Thyroid gland (tissue), 4 donors: ENCODE results near the gene CYBC1. TPM values are rescaled to one million over a fixed set of nuclear protein-coding genes. Genes with fewer than 3 reads are reported as not detected.

Source experiments
- DNase-seq, 2 donors: peaks; one replicate each; pipeline ENCODE4 v3.0.0-alpha.2; 2019
- H3K27ac ChIP-seq, 3 donors: fragments of 200-600 bp; sonication (generic); 1 replicate in 2 of 3; 2 replicates in 1 of 3; pipeline ENCODE4 v1.5.1; 2016 to 2019; ENCODE audit warnings: mild to moderate bottlenecking in 1 of 3, moderate library complexity in 1 of 3
- H3K27me3 ChIP-seq: fragments of 200-600 bp; sonication (generic); one replicate; pipeline ENCODE4 v1.5.1; 2019
- H3K36me3 ChIP-seq, 2 donors: fragments of 200-600 bp; sonication (generic); one replicate each; pipeline ENCODE4 v1.5.1; 2016 to 2019
- H3K4me1 ChIP-seq, 2 donors: fragments of 200-600 bp; sonication (generic); one replicate each; pipeline ENCODE4 v1.5.1; 2017 to 2019
- H3K4me3 ChIP-seq, 3 donors: fragments of 200-600 bp; sonication (generic); replicated peaks in 1 of 3; 1 replicate in 2 of 3; 2 replicates in 1 of 3; pipeline ENCODE4 v1.5.1; 2016; ENCODE audit warnings: mild to moderate bottlenecking in 1 of 3
- H3K9me3 ChIP-seq: fragments of 200-600 bp; sonication (generic); one replicate; pipeline ENCODE4 v1.5.1; 2017
- POLR2A ChIP-seq, 2 donors: fragments of 450-650 bp; IDR thresholded peaks; one replicate each; pipeline ENCODE4 v1.6.1; 2017; ENCODE audit warnings: antibody characterized with exemption in 2 of 2, mild to moderate bottlenecking in 2 of 2, moderate library complexity in 1 of 2
- whole genome bisulfite sequencing, 2 donors: methylation state at CpG; one replicate each; pipeline ENCODE4 v1.1.5; 2017; 5-methylcytosine and 5-hydroxymethylcytosine counted together
- intact Hi-C: fragments of 100-400 bp; cut with DNase I; formaldehyde crosslinking; loops from one replicate; pipeline ENCODE4 v1.15.1; 2023
- total RNA-seq, 4 donors: library from RNA; depleted of rRNA; stranded (reverse); fragments of >200 nt; gene quantifications; one replicate each; pipeline ENCODE4 v1.2.3, GENCODE V29; 2016
- TF ChIP-seq, protein P1 (sequence below), 6 experiments: fragments of 200-600 bp in 3 of 6; fragments of 450-650 bp in 3 of 6; sonication (generic) in 3 of 6; IDR thresholded peaks; one replicate each; pipeline ENCODE4 v1.5.1; 2016 to 2019; ENCODE audit warnings: antibody characterized with exemption in 6 of 6, mild to moderate bottlenecking in 2 of 6, inconsistent platforms in 1 of 6, moderate library complexity in 1 of 6

Gene CYBC1
- total RNA-seq, 4 donors from 2014 or later = 51.2 to 66.6 (median 53.6) TPM

DNA sequence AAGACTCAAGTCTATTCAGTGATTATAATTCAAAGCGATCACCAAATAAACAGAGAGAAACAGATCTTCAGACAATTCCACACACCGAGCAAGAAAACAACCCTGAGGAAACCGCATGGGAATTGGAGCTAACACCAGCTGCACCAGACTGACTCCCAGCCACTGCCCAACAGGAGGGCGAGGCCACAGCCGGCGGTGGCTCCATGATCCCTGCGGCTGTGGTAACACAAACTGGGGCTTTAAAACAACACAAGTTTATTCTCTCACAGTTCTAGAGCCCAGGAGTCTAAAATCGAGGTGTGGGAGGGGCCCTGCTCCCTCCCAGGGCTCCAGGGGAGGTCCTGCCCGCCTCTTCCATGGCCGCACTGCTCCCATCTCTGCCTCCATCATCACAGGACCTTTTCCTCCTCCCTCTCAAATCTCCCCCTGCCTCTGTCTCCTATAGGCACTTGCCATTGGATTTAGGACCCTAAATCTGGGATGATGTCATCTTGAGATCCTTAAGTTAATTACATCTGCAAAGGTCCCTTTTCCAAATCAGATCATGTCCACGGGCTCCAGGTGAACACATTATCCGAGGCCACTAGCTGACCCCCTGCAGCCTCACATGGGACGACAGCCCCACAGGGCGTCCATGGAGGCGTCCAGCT lies 42.1 kb downstream of the CYBC1 start:
- H3K27me3 ChIP-seq = no peaks in the 10 kb centered on the region
- TF ChIP-seq, protein P1, sequence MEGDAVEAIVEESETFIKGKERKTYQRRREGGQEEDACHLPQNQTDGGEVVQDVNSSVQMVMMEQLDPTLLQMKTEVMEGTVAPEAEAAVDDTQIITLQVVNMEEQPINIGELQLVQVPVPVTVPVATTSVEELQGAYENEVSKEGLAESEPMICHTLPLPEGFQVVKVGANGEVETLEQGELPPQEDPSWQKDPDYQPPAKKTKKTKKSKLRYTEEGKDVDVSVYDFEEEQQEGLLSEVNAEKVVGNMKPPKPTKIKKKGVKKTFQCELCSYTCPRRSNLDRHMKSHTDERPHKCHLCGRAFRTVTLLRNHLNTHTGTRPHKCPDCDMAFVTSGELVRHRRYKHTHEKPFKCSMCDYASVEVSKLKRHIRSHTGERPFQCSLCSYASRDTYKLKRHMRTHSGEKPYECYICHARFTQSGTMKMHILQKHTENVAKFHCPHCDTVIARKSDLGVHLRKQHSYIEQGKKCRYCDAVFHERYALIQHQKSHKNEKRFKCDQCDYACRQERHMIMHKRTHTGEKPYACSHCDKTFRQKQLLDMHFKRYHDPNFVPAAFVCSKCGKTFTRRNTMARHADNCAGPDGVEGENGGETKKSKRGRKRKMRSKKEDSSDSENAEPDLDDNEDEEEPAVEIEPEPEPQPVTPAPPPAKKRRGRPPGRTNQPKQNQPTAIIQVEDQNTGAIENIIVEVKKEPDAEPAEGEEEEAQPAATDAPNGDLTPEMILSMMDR (IDR thresholded peaks at IDR 0.05) = no peak
- no peak for TF ChIP-seq POLR2A (IDR thresholded peaks at IDR 0.05)
- WGBS, 2 donors = 81 to 87% methylated on average over 14 to 15 of the region's 15 CpGs
- intact Hi-C loops = no loop called here
- DNase-seq = no peak
- peaks cover 0 to 5% of the 10 kb centered on the region in 2 donors for H3K36me3 ChIP-seq
- no peak overlapping the region for H3K27ac ChIP-seq
- peaks cover 0 to 6% of the 10 kb centered on the region in 2 donors for H3K4me1 ChIP-seq
- H3K9me3 ChIP-seq = no peaks in the 10 kb centered on the region
- no peak overlapping the region for H3K4me3 ChIP-seq

DNA sequence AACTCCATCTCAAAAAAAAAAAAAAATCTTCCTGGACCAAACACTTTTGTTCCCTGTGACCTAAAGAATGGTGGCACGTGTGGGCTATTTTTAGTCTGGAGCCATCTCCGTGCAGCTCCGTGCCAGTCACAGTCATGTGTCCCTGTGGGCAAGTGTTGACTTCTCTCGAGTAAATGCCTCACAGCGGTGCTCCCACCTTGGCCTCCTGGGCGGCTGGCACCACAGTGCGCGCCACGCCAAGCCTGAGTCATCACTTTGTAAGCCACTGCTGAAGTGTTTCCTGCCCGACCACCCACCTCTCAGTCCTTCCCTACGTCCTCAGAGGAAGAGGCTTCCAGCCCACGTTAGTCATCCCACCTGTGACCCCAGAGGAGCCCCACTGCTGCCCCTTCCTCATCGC lies 43.3 kb downstream of the CYBC1 start:
- WGBS, 2 donors = 90 to 92% methylated on average over 13 of the region's 13 CpGs
- intact Hi-C loops = no loop called here
- Histone ChIP-seq H3K9me3 (no peaks in the 10 kb centered on the region), H3K4me3 (no peak overlapping the region), H3K27me3 (no peaks in the 10 kb centered on the region), H3K36me3 (peaks cover 0 to 7% of the 10 kb centered on the region in 2 donors), H3K4me1 (peaks cover 0 to 6% of the 10 kb centered on the region in 2 donors), H3K27ac (no peak overlapping the region)
- DNase-seq = no peak
- TF ChIP-seq, protein P1 (IDR thresholded peaks at IDR 0.05) = no peak

DNA sequence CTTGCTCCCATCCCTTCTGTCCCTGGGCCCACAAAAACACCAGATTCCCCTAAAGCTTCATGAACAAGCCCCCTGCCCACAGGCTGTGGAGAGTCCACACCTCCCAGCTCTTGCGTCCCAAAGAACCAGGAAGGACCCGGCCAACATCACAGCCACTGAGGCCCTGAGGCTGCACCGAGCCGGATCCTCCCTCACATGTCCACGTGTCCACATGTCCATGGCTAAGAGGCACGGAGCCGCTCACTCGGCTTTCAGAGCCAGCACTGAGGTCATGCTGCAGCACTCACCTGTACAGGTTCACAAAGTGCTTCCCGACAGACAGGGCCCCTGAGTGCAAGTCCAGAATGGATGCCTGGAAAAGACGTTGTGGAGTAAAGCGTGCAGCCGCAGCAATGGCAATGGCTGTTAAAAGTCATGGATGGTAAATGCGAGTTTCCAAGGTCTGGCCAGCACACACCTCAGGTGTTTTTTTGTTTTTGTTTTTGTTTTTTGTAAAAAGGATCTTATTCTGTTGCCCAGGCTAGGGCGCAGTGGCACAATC lies 44.4 kb downstream of the CYBC1 start:
- DNase-seq = no peak
- intact Hi-C loops = no loop called here
- 93 to 96% methylated on average over 13 to 14 of the region's 14 CpGs for WGBS, 2 donors
- Histone ChIP-seq H3K9me3 (no peaks in the 10 kb centered on the region), H3K27ac (no peak overlapping the region), H3K4me1 (no peaks in the 10 kb centered on the region), H3K27me3 (no peaks in the 10 kb centered on the region), H3K36me3 (peaks cover 0 to 7% of the 10 kb centered on the region in 2 donors), H3K4me3 (no peak overlapping the region)
- TF ChIP-seq, protein P1 (IDR thresholded peaks at IDR 0.05) = no peak
- no peak for TF ChIP-seq POLR2A (IDR thresholded peaks at IDR 0.05)

DNA sequence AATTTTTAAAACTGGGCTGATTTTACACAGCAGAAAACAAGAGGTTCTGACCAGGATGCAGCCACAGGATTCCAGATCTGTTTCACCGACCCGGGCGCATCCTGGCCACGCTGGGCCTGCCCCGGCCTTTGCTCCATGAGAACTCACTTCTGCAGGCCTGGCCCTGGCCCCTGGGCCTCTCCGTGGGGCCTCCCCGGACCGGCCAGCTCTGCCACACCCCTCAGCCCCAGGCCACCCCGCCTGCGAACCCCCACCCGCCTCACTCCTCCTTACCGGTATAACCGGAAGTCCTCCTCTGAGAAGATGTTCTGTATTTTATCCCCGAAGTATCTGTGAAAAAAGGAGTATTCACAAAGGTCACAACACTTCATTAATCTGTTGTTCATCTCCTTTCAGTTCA lies 45.5 kb downstream of the CYBC1 start:
- DNase-seq = no peak
- TF ChIP-seq POLR2A (IDR thresholded peaks at IDR 0.05) = no peak
- TF ChIP-seq, protein P1 (IDR thresholded peaks at IDR 0.05) = no peak
- H3K9me3 ChIP-seq = no peaks in the 10 kb centered on the region
- H3K4me3 ChIP-seq = no peak overlapping the region
- intact Hi-C loops = no loop called here
- WGBS, 2 donors = 93 to 94% methylated on average over 10 to 14 of the region's 14 CpGs
- no peaks in the 10 kb centered on the region for H3K4me1 ChIP-seq
- H3K36me3 ChIP-seq = peaks cover 0 to 7% of the 10 kb centered on the region in 2 donors
- no peaks in the 10 kb centered on the region for H3K27me3 ChIP-seq
- no peak overlapping the region for H3K27ac ChIP-seq
